ENCODE measurements around the gene DCDC2C.

- TF ChIP-seq, protein P1, sequence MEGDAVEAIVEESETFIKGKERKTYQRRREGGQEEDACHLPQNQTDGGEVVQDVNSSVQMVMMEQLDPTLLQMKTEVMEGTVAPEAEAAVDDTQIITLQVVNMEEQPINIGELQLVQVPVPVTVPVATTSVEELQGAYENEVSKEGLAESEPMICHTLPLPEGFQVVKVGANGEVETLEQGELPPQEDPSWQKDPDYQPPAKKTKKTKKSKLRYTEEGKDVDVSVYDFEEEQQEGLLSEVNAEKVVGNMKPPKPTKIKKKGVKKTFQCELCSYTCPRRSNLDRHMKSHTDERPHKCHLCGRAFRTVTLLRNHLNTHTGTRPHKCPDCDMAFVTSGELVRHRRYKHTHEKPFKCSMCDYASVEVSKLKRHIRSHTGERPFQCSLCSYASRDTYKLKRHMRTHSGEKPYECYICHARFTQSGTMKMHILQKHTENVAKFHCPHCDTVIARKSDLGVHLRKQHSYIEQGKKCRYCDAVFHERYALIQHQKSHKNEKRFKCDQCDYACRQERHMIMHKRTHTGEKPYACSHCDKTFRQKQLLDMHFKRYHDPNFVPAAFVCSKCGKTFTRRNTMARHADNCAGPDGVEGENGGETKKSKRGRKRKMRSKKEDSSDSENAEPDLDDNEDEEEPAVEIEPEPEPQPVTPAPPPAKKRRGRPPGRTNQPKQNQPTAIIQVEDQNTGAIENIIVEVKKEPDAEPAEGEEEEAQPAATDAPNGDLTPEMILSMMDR (IDR thresholded peaks at IDR 0.05 in 8 of 11, conservative IDR thresholded peaks at IDR 0.05 in 3 of 11) = peak in 2 of 11 experiments; percentile 24 to 34
- TF ChIP-seq POLR2A (IDR thresholded peaks at IDR 0.05) = no peak
Measured at GRCh38 chr2:3738454-3738853, 35.1 kb downstream of the DCDC2C start.

Data from spleen (tissue), 7 donors.